HepG2 (cell line): Measurements from ENCODE around the gene OR11H7. TPM values are rescaled to one million over a fixed set of nuclear protein-coding genes. Genes with fewer than 3 reads are reported as not detected.
"Not testable (repeated sequence)": the region's sequence is repeated elsewhere in the genome, so short reads cannot be mapped to it uniquely, and the experiment has no call there.

ENCODE experiments used
- ATAC-seq: fragments of 200-7000 bp; cut with Tn5 transposase; 3 replicates; pipeline ENCODE4 v1.9.1; 2020; ENCODE audit warnings: mild to moderate bottlenecking, moderate library complexity
- BruUV-seq: library from RNA; stranded (reverse); fragments of 400-500 nt; replicated peaks from 2 replicates; lab custom pipeline; 2021; lab: Mats Ljungman, UMichigan
- CTCF ChIA-PET: fragments of 300-600 bp; formaldehyde crosslinking; extraction: SDS; loops from one replicate; lab custom pipeline; 2021; ENCODE audit warnings: low total read pairs, inconsistent platforms, low intra/inter-chr PET ratio; lab: Yijun Ruan, JAX
- POLR2A ChIA-PET: fragments of 350-600 bp; sonication (Branson Sonifier 250); formaldehyde crosslinking; loops from one replicate; lab custom pipeline; 2020; ENCODE audit warnings: antibody characterized with exemption, inconsistent platforms; lab: Yijun Ruan, JAX
- DNase-seq: peaks from one replicate; pipeline ENCODE4 v3.0.0-alpha.2; 2015; ENCODE audit warnings: low spot score
- FAIRE-seq: peaks from 3 replicates; lab custom pipeline; 2011; peaks lifted over from hg19 to GRCh38; lab: Jason Lieb, UNC
- H2AFZ ChIP-seq: one replicate; pipeline ENCODE4 v1.6.1; 2011; ENCODE audit warnings: low read length, inconsistent platforms
- H3K27ac ChIP-seq: fragments of 300-600 bp; 3 replicates; pipeline ENCODE4 v1.8.0; 2011; ENCODE audit warnings: mixed run types, mild to moderate bottlenecking, mixed read lengths, low read length, inconsistent platforms; ENCODE audit not compliant: insufficient read depth; ENCODE audit errors: extremely low read length
- H3K27me3 ChIP-seq, 2 experiments: fragments of 200-600 bp in 1 of 2; 2 replicates in 1 of 2; 3 replicates in 1 of 2; pipeline versions ENCODE4 v1.6.0 to v1.8.0; 2011; ENCODE audit warnings: low read length in 2 of 2, mild to moderate bottlenecking in 2 of 2, moderate library complexity in 2 of 2, inconsistent platforms in 1 of 2; ENCODE audit not compliant: insufficient read depth in 2 of 2, control insufficient read depth in 1 of 2
- H3K36me3 ChIP-seq, 2 experiments: fragments of 200-600 bp in 1 of 2; replicated peaks in 1 of 2; 2 replicates in 1 of 2; 3 replicates in 1 of 2; pipeline versions ENCODE4 v1.5.1 to v1.8.0; 2011; ENCODE audit warnings: low read length in 2 of 2, inconsistent platforms in 1 of 2; ENCODE audit not compliant: insufficient read depth in 2 of 2, control insufficient read depth in 1 of 2
- H3K4me1 ChIP-seq: 2 replicates; pipeline ENCODE4 v1.5.1; 2012; ENCODE audit warnings: low read length, inconsistent platforms; ENCODE audit not compliant: insufficient read depth
- H3K4me2 ChIP-seq: 2 replicates; pipeline ENCODE4 v1.6.0; 2011; ENCODE audit warnings: low read depth, low read length, inconsistent platforms
- H3K4me3 ChIP-seq, 3 experiments: fragments of 200-600 bp in 1 of 3; sonication (generic), shearing (Covaris generic) in 1 of 3; replicated peaks in 1 of 3; 2 replicates each; pipeline ENCODE4 v1.5.1; 2011 to 2016; ENCODE audit warnings: low read length in 3 of 3, inconsistent platforms in 2 of 3, low read depth in 2 of 3, mild to moderate bottlenecking in 2 of 3, control low read depth in 1 of 3, mixed read lengths in 1 of 3; ENCODE audit not compliant: insufficient read depth in 1 of 3
- H3K79me2 ChIP-seq: one replicate; pipeline ENCODE4 v1.6.1; 2011; ENCODE audit warnings: low read length, inconsistent platforms; ENCODE audit not compliant: insufficient read depth
- H3K9ac ChIP-seq: 2 replicates; pipeline ENCODE4 v1.6.0; 2011; ENCODE audit warnings: mild to moderate bottlenecking, low read depth, low read length, inconsistent platforms; ENCODE audit not compliant: insufficient read depth
- H3K9me3 ChIP-seq: 2 replicates; pipeline ENCODE4 v1.5.1; 2012; ENCODE audit warnings: mild to moderate bottlenecking, low read length
- H4K20me1 ChIP-seq: 2 replicates; pipeline ENCODE4 v1.6.0; 2011; ENCODE audit warnings: inconsistent platforms, mild to moderate bottlenecking, low read length, moderate library complexity; ENCODE audit not compliant: insufficient read depth
- EED ChIP-seq: sonication (generic); formaldehyde crosslinking; IDR thresholded peaks from 2 replicates; pipeline ENCODE4 v1.5.0; 2020; ENCODE audit warnings: mild to moderate bottlenecking, missing genetic modification reagents
- HIVEP1 ChIP-seq: sonication (generic); formaldehyde crosslinking; IDR thresholded peaks from 2 replicates; pipeline ENCODE4 v1.4.0; 2020; ENCODE audit warnings: mild to moderate bottlenecking, missing genetic modification reagents
- NR2C2 ChIP-seq: sonication (generic); formaldehyde crosslinking; IDR thresholded peaks from 2 replicates; pipeline ENCODE4 v1.4.0; 2020; ENCODE audit warnings: missing genetic modification reagents, mild to moderate bottlenecking, moderate library complexity, borderline replicate concordance
- NR2F1 ChIP-seq, 2 experiments: fragments of 450-650 bp in 1 of 2; formaldehyde crosslinking in 1 of 2; IDR thresholded peaks; 2 replicates each; pipeline versions ENCODE4 v1.5.0 to v1.6.1; 2016 to 2020; ENCODE audit warnings: mild to moderate bottlenecking in 1 of 2, missing compliant biosample characterization in 1 of 2, missing genetic modification reagents in 1 of 2, moderate library complexity in 1 of 2
- NR2F6 ChIP-seq, 2 experiments: IDR thresholded peaks; 2 replicates each; pipeline ENCODE4 v1.6.1; 2016; ENCODE audit warnings: antibody characterized with exemption in 1 of 2, mild to moderate bottlenecking in 1 of 2
- RFXAP ChIP-seq: sonication (generic); formaldehyde crosslinking; IDR thresholded peaks from 2 replicates; pipeline ENCODE4 v1.4.0; 2020; ENCODE audit warnings: missing genetic modification reagents, borderline replicate concordance
- ZFP91 ChIP-seq: sonication (generic); formaldehyde crosslinking; IDR thresholded peaks from 2 replicates; pipeline ENCODE4 v1.9.0; 2022; ENCODE audit warnings: missing genetic modification reagents, mild to moderate bottlenecking, borderline replicate concordance
- ZNF142 ChIP-seq: sonication (generic); formaldehyde crosslinking; IDR thresholded peaks from 2 replicates; pipeline ENCODE4 v1.4.0; 2020; ENCODE audit warnings: missing genetic modification reagents
- WGBS: methylation state at CpG from one replicate; pipeline ENCODE4 v1.1.6; 2017; ENCODE audit warnings: low lambda C conversion rate; 5-methylcytosine and 5-hydroxymethylcytosine counted together
- in situ Hi-C: cut with HindIII; loops from 2 replicates; pipeline ENCODE4 v1.10.0; 2017; ENCODE audit warnings: low pct_unique_long_range_greater_than_20kb; ENCODE audit not compliant: extremely low pct_ligation_motif_present
- intact Hi-C: fragments of 100-400 bp; cut with micrococcal nuclease; formaldehyde crosslinking; loops from one replicate; pipeline ENCODE4 v1.10.0; 2022; ENCODE audit not compliant: unreplicated experiment
- polyA plus RNA-seq, 8 experiments: library from polyadenylated mRNA; depleted of rRNA in 3 of 8; stranded (reverse) in 7 of 8; unstranded in 1 of 8; fragments of >200 nt; fragmentation: Illumina TruSeq in 4 of 8; extraction: Trizol in 4 of 8; gene quantifications; 2 replicates each; pipeline versions ENCODE4 v1.2.1 to v1.2.3, GENCODE V29; 2011 to 2016; ENCODE audit warnings: low read depth in 4 of 8, missing spikeins in 1 of 8, mixed read lengths in 1 of 8; ENCODE audit not compliant: insufficient read depth in 1 of 8
- total RNA-seq, 5 experiments: library from RNA; depleted of rRNA; stranded (reverse); fragments of >200 nt; fragmentation: Illumina TruSeq; extraction: Trizol; gene quantifications; 2 replicates each; pipeline ENCODE4 v1.2.3, GENCODE V29; 2016; ENCODE audit warnings: low read depth in 1 of 5

Gene OR11H7
- total and polyA plus RNA-seq, 2 of the 13 experiments (the other 11 are each of a cell fraction or from before 2014, with no cell fraction given): not detected

GRCh38 chr14:20223410-20223809 lies 5.4 kb upstream of the OR11H7 start, which contains the start of gene OR11H6 (continued):
- no peak for TF ChIP-seq ZNF142 (CRISPR knock-in tag)
- no peak for TF ChIP-seq EED (CRISPR knock-in tag)
- no peak for TF ChIP-seq RFXAP (CRISPR knock-in tag)

GRCh38 chr14:20235415-20235814 lies 6.6 kb downstream of the OR11H7 start:
- H2AFZ ChIP-seq, DNase-seq, H4K20me1 ChIP-seq, BruUV-seq, H3K36me3 ChIP-seq, H3K9ac ChIP-seq, CTCF ChIA-PET, POLR2A ChIA-PET, H3K79me2 ChIP-seq, ATAC-seq, H3K9me3 ChIP-seq, H3K27ac ChIP-seq, in situ Hi-C loops, H3K27me3 ChIP-seq, intact Hi-C loops, FAIRE-seq, H3K4me1 ChIP-seq: not testable (repeated sequence)
- H3K4me3 ChIP-seq: peak overlapping the region in 1 of 3 experiments; percentile 62; a peak in 1 of 6 replicates
- peak overlapping the region; percentile 78; the same call in 1 of the 2 replicates for H3K4me2 ChIP-seq
- TF ChIP-seq NR2F1 (CRISPR knock-in tag; IDR thresholded peaks at IDR 0.05) (peak; percentile 34 to 50; a peak in 1 of 4 replicates), NR2C2 (CRISPR knock-in tag) (peak; percentile 83), HIVEP1 (CRISPR knock-in tag) (0 out of 2 replicates have a peak, but pooled peaks have one; percentile 10), NR2F6 (IDR thresholded peaks at IDR 0.05) (peak; percentile 52), NR2F6 (CRISPR knock-in tag; IDR thresholded peaks at IDR 0.05) (0 out of 2 replicates have a peak, but pooled peaks have one; percentile 48), ZFP91 (CRISPR knock-in tag) (0 out of 2 replicates have a peak, but pooled peaks have one; percentile 39)
- WGBS: 0% methylated on average over 3 of the region's 4 CpGs
